ENCODE measurements around the gene PCSK9. TPM values are rescaled to one million over a fixed set of nuclear protein-coding genes. Genes with fewer than 3 reads are reported as not detected.
A peak's percentile ranks its signal among the peaks of the same experiment; 100 is the strongest.

Gene PCSK9
- total and polyA plus RNA-seq, 2 of the 13 experiments (the other 11 are each of a cell fraction or from before 2014, with no cell fraction given), result 33.3 to 80.5 TPM

- TF ChIP-seq MEF2D (CRISPR knock-in tag; IDR thresholded peaks at IDR 0.05), result no peak
- TF ChIP-seq ZNF263 (CRISPR knock-in tag; IDR thresholded peaks at IDR 0.05), result 0 out of 2 replicates have a peak, but pooled peaks have one; percentile 20
- 0 out of 2 replicates have a peak, but pooled peaks have one; percentile 16 for TF ChIP-seq GATAD1 (CRISPR knock-in tag; IDR thresholded peaks at IDR 0.05)
- no peak for TF ChIP-seq TAF15 (IDR thresholded peaks at IDR 0.05; ENCODE audit: low read depth, low read length, poor library complexity, severe bottlenecking)
- no peak for TF ChIP-seq FOXA1 (IDR thresholded peaks at IDR 0.05)
- TF ChIP-seq FOXA1 (CRISPR knock-in tag; IDR thresholded peaks at IDR 0.05), result no peak
- TF ChIP-seq CREBL2 (CRISPR knock-in tag; IDR thresholded peaks at IDR 0.05; ENCODE audit: borderline replicate concordance), result no peak
- TF ChIP-seq FOXA3 (CRISPR knock-in tag; IDR thresholded peaks at IDR 0.05), result peak; percentile 10; the same call in 1 of the 2 replicates
- no peak for TF ChIP-seq MTA3 (CRISPR knock-in tag; IDR thresholded peaks at IDR 0.05)
- peak; percentile 54; the same call in 1 of the 2 replicates for TF ChIP-seq HDAC1 (CRISPR knock-in tag; IDR thresholded peaks at IDR 0.05)
- TF ChIP-seq ZFX (CRISPR knock-in tag; IDR thresholded peaks at IDR 0.05; ENCODE audit: low read depth), result peak; percentile 35; the same call in 1 of the 2 replicates
- no peak for TF ChIP-seq ZC3H4 (CRISPR knock-in tag; IDR thresholded peaks at IDR 0.05; ENCODE audit: borderline replicate concordance)
- peak; percentile 74 for TF ChIP-seq MAX (IDR thresholded peaks at IDR 0.05)
- TF ChIP-seq HOXA3 (CRISPR knock-in tag; IDR thresholded peaks at IDR 0.05), result peak; percentile 56; the same call in 1 of the 2 replicates
- TF ChIP-seq RXRA (CRISPR knock-in tag; IDR thresholded peaks at IDR 0.05), result peak; percentile 61; the same call in 1 of the 2 replicates
- TF ChIP-seq ZNF549 (CRISPR knock-in tag; IDR thresholded peaks at IDR 0.05), result no peak
- no peak for TF ChIP-seq NFYC (CRISPR knock-in tag; IDR thresholded peaks at IDR 0.05)
- no peak for TF ChIP-seq IRX3 (CRISPR knock-in tag; IDR thresholded peaks at IDR 0.05; ENCODE audit: borderline replicate concordance, low read depth)
- TF ChIP-seq ZNF292 (CRISPR knock-in tag; IDR thresholded peaks at IDR 0.05; ENCODE audit: borderline replicate concordance, low read depth), result 0 out of 2 replicates have a peak, but pooled peaks have one; percentile 27
- no peak for TF ChIP-seq NR0B2 (CRISPR knock-in tag; IDR thresholded peaks at IDR 0.05)
- no peak for TF ChIP-seq ZNF256 (CRISPR knock-in tag; conservative IDR thresholded peaks at IDR 0.05)
- TF ChIP-seq ZFP91 (CRISPR knock-in tag; IDR thresholded peaks at IDR 0.05; ENCODE audit: borderline replicate concordance), result no peak
- TF ChIP-seq HBP1 (CRISPR knock-in tag; IDR thresholded peaks at IDR 0.05; ENCODE audit: low read depth), result no peak
- TF ChIP-seq ZFP82 (CRISPR knock-in tag; IDR thresholded peaks at IDR 0.05; ENCODE audit: borderline replicate concordance), result no peak
- no peak for TF ChIP-seq FOXC1 (CRISPR knock-in tag; IDR thresholded peaks at IDR 0.05; ENCODE audit: borderline replicate concordance)
- no peak for TF ChIP-seq PREB (CRISPR knock-in tag; IDR thresholded peaks at IDR 0.05)
Measured at GRCh38 chr1:55044617-55045397, 5.5 kb downstream of the PCSK9 start (continued).
